ENCODE results near the gene FOXB2. TPM values are rescaled to one million over a fixed set of nuclear protein-coding genes. Genes with fewer than 3 reads are reported as not detected.
"Not testable (repeated sequence)": the region's sequence is repeated elsewhere in the genome, so short reads cannot be mapped to it uniquely, and the experiment has no call there.

Gene FOXB2
- total RNA-seq, 4 donors from 2014 or later = not detected

DNA sequence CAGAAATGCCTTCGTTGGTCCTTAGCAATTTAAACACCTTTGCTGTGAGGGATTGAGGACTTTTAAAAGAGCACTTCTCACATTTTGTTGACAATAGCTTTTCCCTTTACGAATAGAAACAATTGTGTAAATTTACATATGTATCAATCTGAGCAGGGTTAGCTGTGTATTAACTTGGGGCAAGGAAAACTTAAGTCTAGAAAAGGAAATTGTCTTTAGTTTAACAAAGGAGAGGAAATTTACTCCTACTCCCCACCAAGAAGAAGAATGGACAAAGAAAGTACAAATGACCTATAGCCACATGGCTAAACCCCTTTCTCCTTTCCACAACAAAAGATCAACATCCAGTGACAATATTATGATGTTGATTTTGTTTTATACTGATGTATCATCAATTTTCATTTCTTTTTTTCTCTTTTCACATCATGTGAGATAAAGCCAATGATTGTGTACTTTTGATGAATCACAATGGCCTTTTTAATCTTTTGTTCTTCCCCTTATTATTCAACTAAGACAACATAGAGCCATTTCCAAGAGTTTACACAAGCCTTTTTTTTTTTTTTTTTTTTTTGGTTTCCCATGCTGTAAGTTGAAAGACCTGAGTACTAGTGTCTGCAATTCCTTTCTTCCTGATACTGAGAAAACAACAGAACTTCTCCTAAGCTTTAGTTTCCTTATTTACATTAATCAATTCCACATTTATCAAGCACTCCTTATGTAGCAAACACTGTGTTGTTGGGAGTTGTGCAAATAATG is 19.0 kb downstream of the FOXB2 start:
- in situ Hi-C loops (cut with MboI; ENCODE audit: low sequenced_read_pairs in 4 of 4) = no loop called here
- Histone ChIP-seq H3K27me3 (peaks cover 0 to 4% (median 0%) of the 10 kb centered on the region in 3 donors), H3K4me3 (no peak overlapping the region), H3K27ac (no peak overlapping the region), H3K9me3 (no peaks in the 10 kb centered on the region), H3K4me1 (no peaks in the 10 kb centered on the region), H3K36me3 (no peaks in the 10 kb centered on the region)
- intact Hi-C loops (cut with DNase I; ENCODE audit: low total_unique reads) = no loop called here
- TF ChIP-seq, protein P1, sequence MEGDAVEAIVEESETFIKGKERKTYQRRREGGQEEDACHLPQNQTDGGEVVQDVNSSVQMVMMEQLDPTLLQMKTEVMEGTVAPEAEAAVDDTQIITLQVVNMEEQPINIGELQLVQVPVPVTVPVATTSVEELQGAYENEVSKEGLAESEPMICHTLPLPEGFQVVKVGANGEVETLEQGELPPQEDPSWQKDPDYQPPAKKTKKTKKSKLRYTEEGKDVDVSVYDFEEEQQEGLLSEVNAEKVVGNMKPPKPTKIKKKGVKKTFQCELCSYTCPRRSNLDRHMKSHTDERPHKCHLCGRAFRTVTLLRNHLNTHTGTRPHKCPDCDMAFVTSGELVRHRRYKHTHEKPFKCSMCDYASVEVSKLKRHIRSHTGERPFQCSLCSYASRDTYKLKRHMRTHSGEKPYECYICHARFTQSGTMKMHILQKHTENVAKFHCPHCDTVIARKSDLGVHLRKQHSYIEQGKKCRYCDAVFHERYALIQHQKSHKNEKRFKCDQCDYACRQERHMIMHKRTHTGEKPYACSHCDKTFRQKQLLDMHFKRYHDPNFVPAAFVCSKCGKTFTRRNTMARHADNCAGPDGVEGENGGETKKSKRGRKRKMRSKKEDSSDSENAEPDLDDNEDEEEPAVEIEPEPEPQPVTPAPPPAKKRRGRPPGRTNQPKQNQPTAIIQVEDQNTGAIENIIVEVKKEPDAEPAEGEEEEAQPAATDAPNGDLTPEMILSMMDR (IDR thresholded peaks at IDR 0.05 in 4 of 5, conservative IDR thresholded peaks at IDR 0.05 in 1 of 5) = no peak
- TF ChIP-seq POLR2A (IDR thresholded peaks at IDR 0.05) = no peak
- ATAC-seq (no peak), DNase-seq (no peak)

DNA sequence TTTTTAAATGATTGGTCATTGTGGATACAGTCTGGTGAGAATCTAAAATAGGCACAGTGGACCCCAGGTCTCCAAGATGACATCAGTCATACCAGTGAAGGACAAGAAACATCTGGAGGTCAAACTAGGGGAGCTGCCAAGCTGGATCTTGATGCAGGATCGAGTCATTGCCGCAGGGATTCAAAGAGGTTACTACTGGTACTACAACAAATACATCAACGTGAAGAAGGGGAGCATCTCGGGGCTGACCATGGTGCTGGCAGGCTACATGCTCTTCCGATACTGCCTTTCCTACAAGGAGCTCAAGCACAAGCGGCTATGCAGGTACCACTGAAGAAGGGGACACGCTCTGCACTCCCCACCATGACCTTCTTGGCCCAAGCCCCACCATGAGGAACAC is 20.9 kb downstream of the FOXB2 start:
- DNase-seq (no peak), ATAC-seq (no peak)
- no peak for TF ChIP-seq POLR2A (IDR thresholded peaks at IDR 0.05)
- TF ChIP-seq, protein P1 (IDR thresholded peaks at IDR 0.05 in 4 of 5, conservative IDR thresholded peaks at IDR 0.05 in 1 of 5) = no peak
- intact Hi-C loops (cut with DNase I; ENCODE audit: low total_unique reads) (no loop called here), in situ Hi-C loops (cut with MboI; ENCODE audit: low sequenced_read_pairs in 4 of 4) (no loop called here)
- no peaks in the 10 kb centered on the region for H3K36me3 ChIP-seq
- H3K27ac ChIP-seq = no peak overlapping the region
- no peaks in the 10 kb centered on the region for H3K9me3 ChIP-seq
- no peaks in the 10 kb centered on the region for H3K4me1 ChIP-seq
- no peak overlapping the region for H3K4me3 ChIP-seq
- H3K27me3 ChIP-seq = peaks cover 0 to 4% (median 0%) of the 10 kb centered on the region in 3 donors

DNA sequence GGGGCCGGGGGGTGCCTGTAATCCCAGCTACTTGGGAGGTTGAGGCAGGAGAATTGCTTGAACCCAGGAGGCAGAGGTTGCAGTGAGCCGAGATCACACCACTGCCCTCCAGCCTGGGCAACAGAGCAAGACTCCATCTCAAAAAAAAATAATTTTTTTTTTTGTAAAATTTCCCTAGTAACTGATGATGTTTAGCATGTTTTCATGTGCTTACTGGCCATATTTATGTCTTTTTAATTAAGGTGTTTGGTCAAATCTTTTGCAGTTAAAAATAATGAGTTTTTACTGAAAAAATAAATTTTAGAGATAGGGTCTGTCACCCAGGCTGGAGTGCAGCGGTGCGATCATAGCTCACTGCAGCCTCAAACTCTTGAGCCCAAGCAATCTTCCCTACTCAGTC is 24.3 kb downstream of the FOXB2 start:
- H3K27ac ChIP-seq; H3K4me1 ChIP-seq; ATAC-seq; H3K36me3 ChIP-seq; in situ Hi-C loops (cut with MboI; ENCODE audit: low sequenced_read_pairs in 4 of 4); intact Hi-C loops (cut with DNase I; ENCODE audit: low total_unique reads); DNase-seq; H3K4me3 ChIP-seq; H3K27me3 ChIP-seq; H3K9me3 ChIP-seq: not testable (repeated sequence)

DNA sequence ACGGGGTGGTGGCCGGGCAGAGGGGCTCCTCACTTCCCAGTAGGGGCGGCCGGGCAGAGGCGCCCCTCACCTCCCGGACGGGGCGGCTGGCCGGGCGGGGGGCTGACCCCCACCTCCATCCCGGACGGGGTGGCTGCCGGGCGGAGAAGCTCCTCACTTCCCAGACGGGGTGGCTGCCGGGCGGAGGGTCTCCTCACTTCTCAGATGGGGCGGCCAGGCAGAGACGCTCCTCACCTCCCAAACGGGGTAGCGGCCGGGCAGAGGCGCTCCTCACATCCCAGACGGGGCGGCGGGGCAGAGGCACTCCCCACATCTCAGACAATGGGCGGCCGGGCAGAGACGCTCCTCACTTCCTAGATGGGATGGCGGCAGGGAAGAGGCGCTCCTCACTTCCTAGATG is 41.2 kb downstream of the FOXB2 start:
- H3K27me3 ChIP-seq; in situ Hi-C loops (cut with MboI; ENCODE audit: low sequenced_read_pairs in 4 of 4); ATAC-seq; DNase-seq; H3K36me3 ChIP-seq; H3K9me3 ChIP-seq; intact Hi-C loops (cut with DNase I; ENCODE audit: low total_unique reads); H3K4me3 ChIP-seq; H3K4me1 ChIP-seq; H3K27ac ChIP-seq: not testable (repeated sequence)

DNA sequence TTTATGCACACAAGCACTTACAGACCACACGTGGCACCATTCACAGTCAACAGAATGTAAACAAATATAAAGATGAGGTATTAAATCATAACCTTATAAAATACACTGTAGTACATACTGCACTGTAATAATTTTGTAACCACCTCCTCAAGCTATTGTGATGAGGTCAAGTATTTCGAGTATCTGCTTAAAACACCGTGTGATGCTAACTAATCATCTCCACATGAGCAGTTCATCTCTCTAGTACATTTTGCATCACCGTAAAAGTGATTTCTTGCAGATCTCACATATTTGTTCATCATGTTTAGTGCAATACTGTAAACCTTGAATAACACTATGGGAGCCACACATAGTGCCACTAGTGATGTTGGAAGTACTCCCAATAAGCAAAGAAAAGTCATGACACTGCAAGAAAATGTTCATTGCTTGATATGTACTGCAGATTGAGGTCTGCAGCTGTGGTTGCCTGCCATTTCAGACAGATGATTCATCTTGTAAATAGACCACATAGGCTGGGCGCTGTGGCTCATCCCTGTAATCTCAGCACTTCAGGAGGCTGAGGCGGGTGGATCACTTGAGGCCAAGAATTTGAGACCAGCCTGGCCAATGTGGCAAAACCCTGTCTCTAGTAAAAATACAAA is 44.3 kb downstream of the FOXB2 start:
- intact Hi-C loops (cut with DNase I; ENCODE audit: low total_unique reads) = no loop called here
- Histone ChIP-seq H3K27ac (no peak overlapping the region), H3K27me3 (no peaks in the 10 kb centered on the region), H3K4me3 (no peak overlapping the region), H3K4me1 (no peaks in the 10 kb centered on the region), H3K36me3 (no peaks in the 10 kb centered on the region), H3K9me3 (no peaks in the 10 kb centered on the region)
- in situ Hi-C loops (cut with MboI; ENCODE audit: low sequenced_read_pairs in 4 of 4) = no loop called here
- ATAC-seq (no peak), DNase-seq (no peak)
- no peak for TF ChIP-seq POLR2A (IDR thresholded peaks at IDR 0.05)
- TF ChIP-seq, protein P1 (IDR thresholded peaks at IDR 0.05 in 4 of 5, conservative IDR thresholded peaks at IDR 0.05 in 1 of 5) = no peak

Measured in gastrocnemius medialis (tissue), 4 donors.